NOMO-1 (cell line): ENCODE results near the gene DHX35.
A peak's percentile ranks its signal among the peaks of the same experiment; 100 is the strongest.
"Not testable (repeated sequence)": the region's sequence is repeated elsewhere in the genome, so short reads cannot be mapped to it uniquely, and the experiment has no call there.

Source experiments
- DNase-seq, 2 experiments: peaks; one replicate each; lab custom pipeline; 2025; ENCODE audit not compliant: unreplicated experiment in 2 of 2; lab: John Stamatoyannopoulos, UW

Gene DHX35

DNA sequence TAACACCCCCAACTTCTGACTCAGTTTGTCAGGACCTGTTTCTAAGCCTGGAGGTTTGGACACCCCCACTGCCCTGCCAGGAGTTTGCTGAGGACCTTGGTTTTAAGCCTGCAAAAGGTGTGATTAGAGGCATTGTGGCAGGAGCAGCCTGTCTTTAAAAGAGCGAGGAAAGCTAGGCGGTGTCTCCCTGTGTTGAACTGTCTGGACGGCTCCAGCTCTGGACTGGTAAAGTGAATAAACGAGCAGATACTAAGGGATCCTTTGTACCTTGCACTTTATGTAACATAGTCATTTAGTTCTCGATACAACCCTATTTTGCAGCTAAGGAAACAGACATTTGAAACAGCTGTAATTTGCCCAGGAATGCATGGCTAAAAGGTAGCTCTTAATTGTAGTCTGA lies 21.5 kb upstream of the DHX35 start:
- no peak for DNase-seq

- DNase-seq = no peak
These were observed 20.3 kb upstream of the DHX35 start for GRCh38 chr20:38941726-38942389.

DNA sequence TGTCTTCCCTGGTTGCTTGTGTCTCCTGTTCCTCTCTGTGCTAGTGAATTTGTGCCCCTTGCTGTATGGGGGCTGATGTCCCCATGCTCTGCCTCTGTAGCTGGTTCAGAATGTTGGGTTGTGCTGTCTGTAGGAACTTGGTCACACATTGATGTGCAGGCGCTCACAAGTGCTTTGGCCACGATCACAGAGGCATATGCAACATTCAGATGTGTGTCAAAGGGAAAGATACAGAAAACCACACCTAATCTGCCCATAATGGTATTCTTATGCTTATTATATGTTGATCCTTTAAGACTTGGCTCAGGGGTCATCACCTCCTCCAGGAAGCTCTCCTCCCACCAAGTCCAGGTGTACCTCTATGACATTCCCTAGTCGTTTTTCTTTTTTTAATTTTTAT lies 17.1 kb upstream of the DHX35 start:
- no peak for DNase-seq

DNA sequence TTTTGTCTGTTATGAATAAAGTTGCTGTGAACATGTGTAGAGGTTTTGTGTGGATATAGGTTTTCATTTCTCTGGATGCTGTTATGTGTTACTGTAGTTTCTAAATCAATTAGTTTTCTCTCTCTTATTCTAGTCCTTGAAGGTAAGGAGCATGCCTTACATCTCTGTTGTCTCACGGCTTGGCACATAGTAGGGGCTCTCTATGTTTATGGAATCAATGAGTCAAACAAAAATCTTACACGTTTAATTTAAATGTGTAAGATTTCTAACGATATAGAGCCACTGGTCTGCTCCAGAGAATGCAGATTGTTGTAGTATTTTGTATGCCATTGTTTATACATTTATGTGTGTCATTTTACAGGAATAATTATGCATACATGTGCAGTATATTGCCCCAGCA lies 15.3 kb upstream of the DHX35 start:
- DNase-seq = no peak

- no peak for DNase-seq
These were observed 14.2 kb upstream of the DHX35 start for GRCh38 chr20:38947931-38948362.

DNA sequence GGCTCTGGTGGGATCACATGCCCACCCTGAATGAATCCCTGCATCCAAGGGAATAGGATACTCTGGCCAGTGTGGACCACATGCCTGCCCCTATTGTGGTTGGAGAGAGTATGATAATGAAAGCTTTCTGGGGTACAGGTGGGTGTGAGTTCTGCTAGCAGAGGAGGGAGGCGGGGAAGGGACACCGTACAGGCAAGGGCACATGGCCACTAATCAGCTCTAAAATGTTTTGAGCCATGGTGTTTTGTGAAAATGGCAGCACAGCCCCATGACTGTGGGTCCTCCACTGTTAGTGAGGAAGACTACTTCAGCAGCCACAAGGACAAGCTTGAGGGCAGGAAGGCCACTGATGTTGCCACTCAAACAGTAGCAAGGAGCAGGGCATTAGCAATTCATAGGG lies 11.9 kb upstream of the DHX35 start:
- DNase-seq = no peak

DNA sequence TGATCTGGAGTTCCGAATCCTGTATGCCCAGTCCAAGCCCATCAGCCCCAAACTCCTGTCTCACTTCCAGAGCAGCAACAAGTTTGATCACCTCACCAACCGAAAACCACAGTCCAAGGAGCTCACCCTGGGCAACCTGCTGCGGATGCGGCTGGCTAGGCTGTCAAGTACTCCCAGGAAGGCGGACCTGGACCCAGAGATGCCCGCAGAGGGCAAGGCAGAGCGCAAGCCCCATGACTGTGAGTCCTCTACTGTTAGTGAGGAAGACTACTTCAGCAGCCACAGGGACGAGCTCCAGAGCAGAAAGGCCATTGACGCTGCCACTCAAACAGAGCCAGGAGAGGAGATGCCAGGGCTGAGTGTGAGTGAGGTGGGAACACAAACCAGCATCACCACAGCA lies 10.5 kb upstream of the DHX35 start:
- DNase-seq = no peak

DNA sequence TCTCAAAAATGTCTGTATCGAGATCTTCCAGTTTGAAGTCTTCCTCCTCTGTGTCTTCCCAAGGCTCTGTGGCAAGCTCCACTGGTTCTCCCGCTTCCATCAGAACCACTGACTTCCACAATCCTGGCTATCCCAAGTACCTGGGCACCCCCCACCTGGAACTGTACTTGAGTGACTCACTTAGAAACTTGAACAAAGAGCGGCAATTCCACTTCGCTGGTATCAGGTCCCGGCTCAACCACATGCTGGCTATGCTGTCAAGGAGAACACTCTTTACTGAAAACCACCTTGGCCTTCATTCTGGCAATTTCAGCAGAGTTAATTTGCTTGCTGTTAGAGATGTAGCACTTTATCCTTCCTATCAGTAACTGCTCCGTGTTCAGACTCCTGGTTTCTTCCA lies 10.0 kb upstream of the DHX35 start:
- no peak for DNase-seq

DNA sequence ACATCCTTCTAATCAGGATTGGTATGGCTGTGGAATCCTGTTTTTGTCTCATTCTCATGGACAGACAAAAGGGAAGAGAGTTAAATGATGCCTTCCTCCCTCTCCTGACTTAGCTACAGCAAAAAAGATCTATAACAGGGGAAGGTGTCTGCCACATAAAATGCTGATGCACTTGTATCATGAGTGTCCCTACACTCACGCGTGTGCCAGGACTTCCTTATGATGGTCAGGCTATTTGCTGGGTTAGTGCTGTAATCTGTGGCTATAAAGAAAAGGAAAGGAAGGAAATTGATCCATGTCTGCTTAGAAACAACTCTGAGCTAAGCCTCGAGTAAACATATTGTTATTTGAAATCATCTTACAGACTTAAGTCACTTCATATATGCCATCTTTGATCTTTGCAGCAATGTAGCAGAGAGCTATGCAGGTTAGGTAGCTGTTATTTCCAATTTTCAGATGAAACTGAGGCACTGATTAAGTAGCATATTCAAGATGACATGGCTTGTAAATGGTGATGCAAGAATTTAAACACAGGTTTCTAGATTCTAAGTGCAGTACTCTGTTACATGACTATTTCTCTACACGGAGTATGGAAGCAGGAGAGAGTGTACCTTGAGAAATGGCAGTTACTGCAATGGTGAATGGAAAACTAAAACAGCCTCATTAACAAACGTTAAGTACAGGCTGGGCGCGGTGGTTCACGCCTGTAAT lies 8.4 kb upstream of the DHX35 start:
- DNase-seq = no peak

GRCh38 chr20:38957235-38957876 lies 4.8 kb upstream of the DHX35 start:
- no peak for DNase-seq

- no peak for DNase-seq
These were observed 4.1 kb upstream of the DHX35 start for GRCh38 chr20:38957915-38958485.

- not testable (repeated sequence) for DNase-seq
These were observed 1.9 kb upstream of the DHX35 start for GRCh38 chr20:38960187-38960687.

- peak; percentile 22 to 72 for DNase-seq
These were observed 557 bp upstream of the DHX35 start for GRCh38 chr20:38961530-38962043.

- DNase-seq = peak in 1 of 2 experiments; percentile 49
These were observed 821 bp downstream of the DHX35 start for GRCh38 chr20:38962928-38963401.

DNA sequence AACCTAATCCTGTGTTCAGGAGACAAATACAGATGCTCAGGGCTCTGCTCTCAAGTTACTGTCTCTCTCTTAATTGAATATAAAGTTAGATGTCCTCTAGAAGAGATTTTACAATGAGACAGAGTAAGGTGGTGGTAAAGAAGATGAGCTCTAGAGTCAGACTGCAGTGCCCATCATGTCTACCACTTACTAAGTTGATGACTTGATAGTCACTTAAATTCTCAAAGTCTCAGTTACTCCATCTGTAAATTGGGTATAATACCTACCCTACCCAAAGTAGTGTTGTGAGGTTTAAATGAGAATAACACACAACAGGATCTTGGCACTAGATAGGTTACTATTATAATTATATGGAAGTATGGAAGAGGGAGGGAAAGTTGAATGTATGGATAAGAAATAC lies 1.6 kb downstream of the DHX35 start:
- DNase-seq = no peak

- DNase-seq = no peak
These were observed 3.1 kb downstream of the DHX35 start for GRCh38 chr20:38965264-38965663.

DNA sequence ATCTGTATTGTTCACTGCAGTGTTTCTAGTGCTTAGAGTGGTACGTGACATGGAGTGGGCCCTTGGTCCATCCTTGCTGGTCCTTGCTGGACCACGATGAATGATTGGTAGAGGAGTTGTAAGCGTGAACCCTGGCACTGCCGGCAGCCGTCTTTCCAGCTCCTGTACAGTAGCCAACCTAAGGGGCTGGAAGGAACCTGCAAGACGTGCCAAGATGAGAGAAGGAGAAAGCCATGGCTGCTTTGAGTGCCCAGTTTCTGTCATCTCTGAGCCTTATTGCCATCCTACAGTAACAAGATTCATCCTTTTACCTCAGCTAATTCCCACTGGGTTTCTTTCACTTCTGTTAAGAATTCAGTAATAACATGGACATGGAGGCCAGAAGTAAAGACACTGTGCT lies 5.9 kb downstream of the DHX35 start:
- no peak for DNase-seq

GRCh38 chr20:38969708-38970107 lies 7.6 kb downstream of the DHX35 start:
- DNase-seq = no peak

DNA sequence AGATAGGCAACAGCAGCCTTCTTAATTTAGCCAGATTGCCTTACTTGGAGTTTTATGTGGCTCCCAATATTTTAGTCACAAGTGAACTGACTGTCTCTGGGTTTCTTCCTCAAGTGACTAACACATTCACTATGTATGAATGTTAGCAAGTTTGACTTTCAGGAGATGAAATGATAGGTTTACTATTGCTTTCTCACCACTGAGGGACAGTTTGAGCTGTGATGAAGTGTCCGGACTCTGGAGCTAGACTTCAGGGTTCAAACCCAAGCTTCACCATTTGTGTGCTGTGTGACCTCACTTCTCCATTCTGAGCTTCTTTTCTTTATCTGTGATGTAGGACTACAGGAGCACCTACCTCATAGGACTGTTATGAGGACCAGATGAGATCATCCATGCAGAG lies 8.2 kb downstream of the DHX35 start:
- DNase-seq = no peak

DNA sequence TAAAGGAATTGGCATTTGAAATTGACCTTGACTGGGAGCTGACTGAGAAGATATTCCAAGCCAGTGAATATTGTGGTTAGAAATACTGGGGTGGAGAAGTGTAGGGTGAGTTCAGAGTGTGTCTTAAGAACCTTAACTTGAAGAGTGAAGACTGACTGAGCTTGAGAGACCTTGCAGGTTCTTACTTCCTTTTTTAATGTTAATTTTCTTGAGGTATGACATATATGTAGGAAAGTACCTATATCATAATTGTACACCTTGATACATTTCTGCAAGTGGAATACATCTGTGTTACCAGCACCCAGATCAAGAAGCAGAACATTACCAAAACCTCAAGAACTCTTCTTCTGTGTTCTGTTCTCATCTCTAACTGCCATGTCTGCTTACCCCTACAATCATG lies 11.0 kb downstream of the DHX35 start:
- DNase-seq = no peak

GRCh38 chr20:38973645-38974044 lies 11.5 kb downstream of the DHX35 start:
- no peak for DNase-seq
